Endothelial cell of umbilical vein (primary cell): ENCODE measurements around the gene MDGA2. TPM values are rescaled to one million over a fixed set of nuclear protein-coding genes. Genes with fewer than 3 reads are reported as not detected.
A peak's percentile ranks its signal among the peaks of the same experiment; 100 is the strongest.

Experiments
- BruUV-seq: library from RNA; stranded (reverse); fragments of 400-500 nt; replicated peaks from 2 replicates; lab custom pipeline; 2021; lab: Mats Ljungman, UMichigan
- CTCF ChIA-PET: fragments of 300-600, 350-600 bp; sonication (Branson Sonifier 250); formaldehyde crosslinking; loops from one replicate; lab custom pipeline; 2021; ENCODE audit warnings: antibody characterized with exemption, inconsistent platforms; lab: Charles Lee
- POLR2A ChIA-PET: fragments of 300-600, 350-600 bp; sonication (Branson Sonifier 250); formaldehyde crosslinking; loops from one replicate; lab custom pipeline; 2021; ENCODE audit warnings: antibody characterized with exemption, inconsistent platforms; lab: Charles Lee
- DNase-seq: peaks from one replicate; pipeline ENCODE4 v3.0.0-alpha.2; 2011; ENCODE audit warnings: low read depth, low spot score
- FAIRE-seq: peaks from 2 replicates; lab custom pipeline; 2011; peaks lifted over from hg19 to GRCh38; lab: Jason Lieb, UNC
- H2AFZ ChIP-seq: 2 replicates; pipeline ENCODE4 v1.6.0; 2012; ENCODE audit warnings: low read depth, low read length, control low read depth, inconsistent platforms
- H3K27ac ChIP-seq: 2 replicates; pipeline ENCODE4 v1.5.1; 2011; ENCODE audit warnings: low read depth, mild to moderate bottlenecking, control low read depth, low read length, moderate library complexity; ENCODE audit not compliant: insufficient read depth
- H3K27me3 ChIP-seq, 2 experiments: 2 replicates each; pipeline versions ENCODE4 v1.6.0 to v1.6.1; 2011; ENCODE audit warnings: low read length in 2 of 2, mixed read lengths in 1 of 2; ENCODE audit not compliant: control insufficient read depth in 2 of 2, insufficient read depth in 2 of 2
- H3K36me3 ChIP-seq, 2 experiments: 2 replicates in 1 of 2; 3 replicates in 1 of 2; pipeline ENCODE4 v1.5.1; 2011; ENCODE audit warnings: low read length in 2 of 2, mild to moderate bottlenecking in 1 of 2, moderate library complexity in 1 of 2; ENCODE audit not compliant: control insufficient read depth in 2 of 2, insufficient read depth in 2 of 2; ENCODE audit errors: extremely low read depth in 1 of 2
- H3K4me1 ChIP-seq: 3 replicates; pipeline ENCODE4 v1.5.1; 2011; ENCODE audit warnings: mild to moderate bottlenecking, low read length; ENCODE audit not compliant: control insufficient read depth, insufficient read depth; ENCODE audit errors: extremely low read depth
- H3K4me2 ChIP-seq: 2 replicates; pipeline ENCODE4 v1.6.1; 2011; ENCODE audit warnings: low read length, control low read depth, mixed read lengths; ENCODE audit not compliant: insufficient read depth
- H3K4me3 ChIP-seq, 3 experiments: fragments of 200-600 bp in 1 of 3; sonication (generic), shearing (Covaris generic) in 1 of 3; replicated peaks in 1 of 3; 2 replicates each; pipeline ENCODE4 v1.5.1; 2011 to 2016; ENCODE audit warnings: control low read depth in 3 of 3, low read length in 3 of 3, mild to moderate bottlenecking in 2 of 3, inconsistent platforms in 1 of 3, low read depth in 1 of 3, moderate library complexity in 1 of 3; ENCODE audit not compliant: insufficient read depth in 1 of 3
- H3K79me2 ChIP-seq: 2 replicates; pipeline ENCODE4 v1.6.0; 2012; ENCODE audit warnings: low read length, inconsistent platforms; ENCODE audit not compliant: control insufficient read depth, insufficient read depth
- H3K9ac ChIP-seq: replicated peaks from 2 replicates; pipeline ENCODE3; 2011; ENCODE audit warnings: low read length, control low read depth; ENCODE audit not compliant: insufficient read depth; ENCODE audit errors: extremely low read depth
- H3K9me1 ChIP-seq: replicated peaks from 3 replicates; pipeline ENCODE4 v1.6.0; 2011; ENCODE audit warnings: mild to moderate bottlenecking, low read length; ENCODE audit not compliant: control insufficient read depth, insufficient read depth; ENCODE audit errors: extremely low read depth
- H3K9me3 ChIP-seq: replicated peaks from 2 replicates; pipeline ENCODE4 v1.5.1; 2012; ENCODE audit warnings: low read length, inconsistent platforms; ENCODE audit not compliant: control insufficient read depth, insufficient read depth
- H4K20me1 ChIP-seq: replicated peaks from 2 replicates; pipeline ENCODE3; 2011; ENCODE audit warnings: mild to moderate bottlenecking, low read length; ENCODE audit not compliant: control insufficient read depth, insufficient read depth; ENCODE audit errors: extremely low read depth
- EZH2 ChIP-seq: IDR thresholded peaks from 2 replicates; pipeline ENCODE4 v1.6.1; 2012; ENCODE audit warnings: borderline replicate concordance, low read depth, mild to moderate bottlenecking, moderate library complexity, low read length, inconsistent platforms; ENCODE audit not compliant: severe bottlenecking
- FOS ChIP-seq: IDR thresholded peaks from 2 replicates; pipeline ENCODE4 v1.6.1; 2011; ENCODE audit warnings: mild to moderate bottlenecking, low read length, moderate library complexity, borderline replicate concordance; ENCODE audit not compliant: insufficient read depth
- GATA2 ChIP-seq: IDR thresholded peaks from 2 replicates; pipeline ENCODE4 v1.7.0; 2011; ENCODE audit warnings: low read depth, mild to moderate bottlenecking, moderate library complexity, mixed read lengths, low read length; ENCODE audit not compliant: insufficient read length, insufficient read depth
- JUN ChIP-seq: IDR thresholded peaks from 2 replicates; pipeline ENCODE4 v1.6.1; 2011; ENCODE audit warnings: borderline replicate concordance, low read depth; ENCODE audit not compliant: insufficient read length, insufficient read depth
- MYC ChIP-seq: IDR thresholded peaks from one replicate; pipeline ENCODE4 v1.6.1; 2011; ENCODE audit warnings: mild to moderate bottlenecking, low read depth, low read length
- POLR2A ChIP-seq: IDR thresholded peaks from 2 replicates; pipeline ENCODE4 v1.6.1; 2012; ENCODE audit warnings: low read depth, mild to moderate bottlenecking, control low read depth, low read length
- POLR2AphosphoS5 ChIP-seq: IDR thresholded peaks from 2 replicates; pipeline ENCODE4 v1.6.1; 2012; ENCODE audit warnings: low read depth, mild to moderate bottlenecking, control low read depth, low read length, moderate library complexity; ENCODE audit not compliant: insufficient read depth
- dilution Hi-C: fragments of 300-500 bp; cut with MboI; formaldehyde crosslinking; loops from one replicate; pipeline ENCODE4 v1.15.0; 2019; ENCODE audit warnings: low sequenced_read_pairs; ENCODE audit not compliant: extremely low pct_ligation_motif_present
- intact Hi-C: fragments of 100-400 bp; cut with micrococcal nuclease; formaldehyde crosslinking; loops from one replicate; pipeline ENCODE4 v1.10.0; 2022
- polyA plus RNA-seq, 4 experiments: library from polyadenylated mRNA; depleted of rRNA in 3 of 4; stranded (reverse) in 3 of 4; unstranded in 1 of 4; fragments of >200 nt; gene quantifications; 2 replicates each; pipeline versions ENCODE4 v1.2.1 to v1.2.3, GENCODE V29; 2011 to 2012; ENCODE audit warnings: missing spikeins in 1 of 4
- total RNA-seq: library from RNA; stranded (reverse); gene quantifications from 2 replicates; pipeline ENCODE4 v1.2.3, GENCODE V29; 2021
- TF ChIP-seq, protein P1 (sequence below), 2 donors: IDR thresholded peaks; 1 replicate in 1 of 2; 2 replicates in 1 of 2; pipeline ENCODE4 v1.5.1; 2011; ENCODE audit warnings: low read length in 2 of 2, mild to moderate bottlenecking in 2 of 2, moderate library complexity in 2 of 2, control low read depth in 1 of 2, inconsistent platforms in 1 of 2, low read depth in 1 of 2; ENCODE audit not compliant: insufficient read depth in 1 of 2; ENCODE audit errors: extremely low read depth in 1 of 2
- TF ChIP-seq, protein P2 (sequence below): IDR thresholded peaks from 2 replicates; pipeline ENCODE4 v1.6.1; 2011; ENCODE audit not compliant: insufficient read depth, insufficient read length

The MDGA2 gene
- total and polyA plus RNA-seq, 2 donors (not counting 3 experiments of a cell fraction or from before 2014, with no cell fraction given): not detected

DNA sequence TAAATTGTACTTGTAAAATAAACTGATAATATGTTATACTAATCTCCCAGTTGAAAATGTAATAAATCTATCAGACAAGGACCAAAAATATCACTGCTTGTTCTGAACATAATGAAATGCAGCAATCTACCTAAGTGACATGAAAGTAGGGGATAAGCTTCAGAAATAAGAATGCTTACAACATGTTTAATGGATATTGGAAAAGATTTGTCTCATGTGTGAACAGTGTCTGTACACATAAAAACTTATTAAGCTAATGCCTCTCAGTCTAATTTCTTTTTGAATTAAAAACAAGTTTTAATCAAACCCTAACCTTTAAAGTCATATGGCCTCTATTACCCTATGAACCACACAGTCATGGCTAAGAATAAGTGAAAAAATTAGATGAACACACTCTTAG, 465.3 kb downstream of the MDGA2 start:
- no peaks in the 10 kb centered on the region for H3K9me3 ChIP-seq
- no peak overlapping the region for H3K9ac ChIP-seq
- FAIRE-seq: no peak
- ChIA-PET POLR2A (no interaction called here), CTCF (no interaction called here)
- no peaks in the 10 kb centered on the region for H3K79me2 ChIP-seq
- H3K4me1 ChIP-seq: peaks cover 10% of the 10 kb centered on the region
- no peak overlapping the region for H3K4me3 ChIP-seq
- no peaks in the 10 kb centered on the region for H3K36me3 ChIP-seq
- TF ChIP-seq POLR2A: no peak
- TF ChIP-seq JUN: no peak
- TF ChIP-seq FOS: no peak
- no peaks in the 10 kb centered on the region for H4K20me1 ChIP-seq
- DNase-seq: no peak
- H3K27ac ChIP-seq: no peak overlapping the region
- H2AFZ ChIP-seq: no peak overlapping the region
- dilution Hi-C loops: no loop called here
- intact Hi-C loops: no loop called here
- BruUV-seq: no TSS peak
- no peaks in the 10 kb centered on the region for H3K9me1 ChIP-seq
- no peak overlapping the region for H3K4me2 ChIP-seq
- no peaks in the 10 kb centered on the region for H3K27me3 ChIP-seq

DNA sequence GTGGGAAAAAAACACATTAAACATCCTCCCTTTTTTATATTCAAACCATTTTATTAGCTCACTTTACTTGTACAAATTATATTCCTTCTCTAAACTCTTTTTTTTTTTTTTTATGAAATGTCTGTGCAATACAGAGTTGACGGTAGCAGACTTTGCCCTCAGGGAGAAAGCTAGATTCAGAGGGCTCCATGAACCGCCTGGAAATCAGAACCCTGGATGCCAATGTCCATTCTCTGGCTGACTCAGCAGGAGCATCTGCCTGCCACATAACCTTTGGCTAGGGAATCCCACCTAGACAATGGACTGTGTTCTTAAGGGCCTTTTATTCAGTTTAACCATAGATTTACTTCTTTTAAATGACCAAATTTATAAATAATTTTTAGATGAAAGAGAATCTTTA, 467.0 kb downstream of the MDGA2 start:
- H3K9ac ChIP-seq: no peak overlapping the region
- intact Hi-C loops (loop anchor here (10.0 kb wide), 1 partner anchor 634 kb away; no protein-coding TSS in a partner anchor), dilution Hi-C loops (no loop called here)
- no peaks in the 10 kb centered on the region for H3K9me1 ChIP-seq
- H2AFZ ChIP-seq: no peak overlapping the region
- H3K79me2 ChIP-seq: no peaks in the 10 kb centered on the region
- peak; percentile 56 for FAIRE-seq
- H3K27ac ChIP-seq: no peak overlapping the region
- H3K36me3 ChIP-seq: no peaks in the 10 kb centered on the region
- BruUV-seq: no TSS peak
- TF ChIP-seq JUN: no peak
- TF ChIP-seq, protein P1, sequence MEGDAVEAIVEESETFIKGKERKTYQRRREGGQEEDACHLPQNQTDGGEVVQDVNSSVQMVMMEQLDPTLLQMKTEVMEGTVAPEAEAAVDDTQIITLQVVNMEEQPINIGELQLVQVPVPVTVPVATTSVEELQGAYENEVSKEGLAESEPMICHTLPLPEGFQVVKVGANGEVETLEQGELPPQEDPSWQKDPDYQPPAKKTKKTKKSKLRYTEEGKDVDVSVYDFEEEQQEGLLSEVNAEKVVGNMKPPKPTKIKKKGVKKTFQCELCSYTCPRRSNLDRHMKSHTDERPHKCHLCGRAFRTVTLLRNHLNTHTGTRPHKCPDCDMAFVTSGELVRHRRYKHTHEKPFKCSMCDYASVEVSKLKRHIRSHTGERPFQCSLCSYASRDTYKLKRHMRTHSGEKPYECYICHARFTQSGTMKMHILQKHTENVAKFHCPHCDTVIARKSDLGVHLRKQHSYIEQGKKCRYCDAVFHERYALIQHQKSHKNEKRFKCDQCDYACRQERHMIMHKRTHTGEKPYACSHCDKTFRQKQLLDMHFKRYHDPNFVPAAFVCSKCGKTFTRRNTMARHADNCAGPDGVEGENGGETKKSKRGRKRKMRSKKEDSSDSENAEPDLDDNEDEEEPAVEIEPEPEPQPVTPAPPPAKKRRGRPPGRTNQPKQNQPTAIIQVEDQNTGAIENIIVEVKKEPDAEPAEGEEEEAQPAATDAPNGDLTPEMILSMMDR (IDR thresholded peaks at IDR 0.05; ENCODE audit: extremely low read depth in 1 of 2, insufficient read depth in 1 of 2, low read depth in 1 of 2, low read length in 2 of 2): no peak
- TF ChIP-seq, protein P2, sequence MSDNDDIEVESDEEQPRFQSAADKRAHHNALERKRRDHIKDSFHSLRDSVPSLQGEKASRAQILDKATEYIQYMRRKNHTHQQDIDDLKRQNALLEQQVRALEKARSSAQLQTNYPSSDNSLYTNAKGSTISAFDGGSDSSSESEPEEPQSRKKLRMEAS: no peak
- no peak for TF ChIP-seq FOS
- no peak for TF ChIP-seq GATA2
- no peak for TF ChIP-seq POLR2A
- no peak for TF ChIP-seq POLR2AphosphoS5
- TF ChIP-seq MYC: no peak
- TF ChIP-seq EZH2: no peak
- no peaks in the 10 kb centered on the region for H3K27me3 ChIP-seq
- peak; percentile 3 for DNase-seq
- ChIA-PET CTCF (interaction anchor here (0.6 to 2.9 kb wide), 8 partner anchors 15 to 628 kb away, joined by 3 to 14 read pairs (median 5); no protein-coding TSS in a partner anchor), POLR2A (no interaction called here)
- H4K20me1 ChIP-seq: no peaks in the 10 kb centered on the region
- no peak overlapping the region for H3K4me3 ChIP-seq
- peaks cover 10% of the 10 kb centered on the region for H3K4me1 ChIP-seq
- no peaks in the 10 kb centered on the region for H3K9me3 ChIP-seq
- H3K4me2 ChIP-seq: no peak overlapping the region
